RWPE2 (cell line): ENCODE measurements around the gene PPP2R5C.

Source experiments
- ATAC-seq: fragments of 200-7000 bp; cut with Tn5 transposase; 3 replicates; pipeline ENCODE4 v1.9.1; 2021; ENCODE audit warnings: low read depth
- DNase-seq: peaks from one replicate; pipeline ENCODE4 v3.0.0-alpha.2; 2020; ENCODE audit warnings: low spot score
- H3K27ac ChIP-seq: fragments of 450-650 bp; 2 replicates; pipeline ENCODE4 v1.5.1; 2017; ENCODE audit warnings: mild to moderate bottlenecking; ENCODE audit not compliant: poor library complexity, severe bottlenecking
- H3K27me3 ChIP-seq: fragments of 250-450 bp; sonication (Bioruptor Pico); 2 replicates; pipeline ENCODE4 v1.5.1; 2021; ENCODE audit warnings: mild to moderate bottlenecking, moderate library complexity; ENCODE audit not compliant: insufficient read depth, poor library complexity, severe bottlenecking
- H3K36me3 ChIP-seq: fragments of 250-450 bp; sonication (Bioruptor Pico); 2 replicates; pipeline ENCODE4 v1.5.1; 2020; ENCODE audit warnings: low read depth, mild to moderate bottlenecking, moderate library complexity
- H3K4me1 ChIP-seq: fragments of 250-450 bp; sonication (Bioruptor Pico); 2 replicates; pipeline ENCODE4 v1.5.1; 2021; ENCODE audit warnings: mild to moderate bottlenecking, moderate library complexity; ENCODE audit not compliant: insufficient read depth, poor library complexity, severe bottlenecking
- H3K4me3 ChIP-seq: fragments of 250-450 bp; sonication (Bioruptor Pico); 2 replicates; pipeline ENCODE4 v1.5.1; 2021; ENCODE audit warnings: mild to moderate bottlenecking, moderate library complexity; ENCODE audit not compliant: severe bottlenecking
- H3K9me3 ChIP-seq: fragments of 250-450 bp; sonication (Bioruptor Pico); 2 replicates; pipeline ENCODE4 v1.5.1; 2021; ENCODE audit warnings: mild to moderate bottlenecking, moderate library complexity; ENCODE audit not compliant: severe bottlenecking
- TF ChIP-seq, protein P1 (sequence below): fragments of 450-650 bp; IDR thresholded peaks from one replicate; pipeline ENCODE4 v1.5.1; 2017; ENCODE audit warnings: mild to moderate bottlenecking, moderate library complexity; ENCODE audit not compliant: poor library complexity, severe bottlenecking

Gene PPP2R5C

DNA sequence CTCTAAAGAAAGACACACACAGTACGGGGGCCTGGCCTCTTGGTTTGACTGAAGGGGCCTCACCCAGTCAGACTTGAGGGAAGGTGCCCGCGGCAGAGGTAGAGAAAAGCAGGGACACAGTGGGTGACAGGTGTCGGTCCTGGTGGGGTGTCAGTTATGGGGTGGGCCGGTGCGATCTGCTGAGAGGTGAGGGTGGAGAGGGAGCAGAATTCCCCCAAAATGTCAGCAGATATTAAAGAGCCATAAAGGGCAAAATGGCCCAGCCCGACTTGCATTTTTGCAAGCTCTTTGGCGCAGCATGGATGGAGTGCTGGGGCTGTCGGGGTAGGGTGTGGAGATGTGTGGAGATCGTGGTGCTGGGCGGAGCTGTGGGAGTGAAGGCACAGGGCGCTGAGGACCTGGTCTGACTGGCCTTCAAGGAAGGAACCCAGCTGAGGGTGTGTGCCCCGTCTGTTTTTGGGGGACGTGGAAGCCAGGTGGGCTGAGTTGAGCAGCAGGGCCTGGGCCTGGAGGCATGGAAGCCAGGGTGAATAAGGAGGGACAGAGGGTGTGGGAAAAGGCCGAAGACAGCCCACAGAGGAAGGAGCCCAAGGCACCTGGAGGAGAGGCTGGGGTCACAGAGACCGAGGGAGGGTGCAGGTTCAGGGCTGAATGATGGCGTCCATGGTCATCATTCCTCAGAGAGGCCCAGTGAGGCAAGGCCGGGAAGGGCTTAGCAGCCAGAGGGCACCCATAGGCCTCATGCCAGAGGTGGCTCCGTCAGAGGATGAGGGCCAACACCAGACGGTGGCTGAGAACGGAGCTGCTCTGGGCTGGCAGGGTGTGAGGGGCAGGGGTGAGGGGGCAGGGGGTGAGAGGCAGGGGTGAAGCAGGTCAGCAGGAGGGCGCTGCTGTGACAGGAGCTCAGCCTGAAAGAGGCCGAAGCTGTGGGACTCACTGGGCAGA, 154.6 kb downstream of the PPP2R5C start:
- Histone ChIP-seq H3K27me3 (no peaks in the 10 kb centered on the region), H3K36me3 (peaks cover 34% of the 10 kb centered on the region), H3K27ac (no peak overlapping the region), H3K9me3 (no peaks in the 10 kb centered on the region), H3K4me1 (no peaks in the 10 kb centered on the region), H3K4me3 (no peak overlapping the region)
- TF ChIP-seq, protein P1, sequence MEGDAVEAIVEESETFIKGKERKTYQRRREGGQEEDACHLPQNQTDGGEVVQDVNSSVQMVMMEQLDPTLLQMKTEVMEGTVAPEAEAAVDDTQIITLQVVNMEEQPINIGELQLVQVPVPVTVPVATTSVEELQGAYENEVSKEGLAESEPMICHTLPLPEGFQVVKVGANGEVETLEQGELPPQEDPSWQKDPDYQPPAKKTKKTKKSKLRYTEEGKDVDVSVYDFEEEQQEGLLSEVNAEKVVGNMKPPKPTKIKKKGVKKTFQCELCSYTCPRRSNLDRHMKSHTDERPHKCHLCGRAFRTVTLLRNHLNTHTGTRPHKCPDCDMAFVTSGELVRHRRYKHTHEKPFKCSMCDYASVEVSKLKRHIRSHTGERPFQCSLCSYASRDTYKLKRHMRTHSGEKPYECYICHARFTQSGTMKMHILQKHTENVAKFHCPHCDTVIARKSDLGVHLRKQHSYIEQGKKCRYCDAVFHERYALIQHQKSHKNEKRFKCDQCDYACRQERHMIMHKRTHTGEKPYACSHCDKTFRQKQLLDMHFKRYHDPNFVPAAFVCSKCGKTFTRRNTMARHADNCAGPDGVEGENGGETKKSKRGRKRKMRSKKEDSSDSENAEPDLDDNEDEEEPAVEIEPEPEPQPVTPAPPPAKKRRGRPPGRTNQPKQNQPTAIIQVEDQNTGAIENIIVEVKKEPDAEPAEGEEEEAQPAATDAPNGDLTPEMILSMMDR, result no peak
- peak; percentile 9; the same call in 1 of the 3 replicates for ATAC-seq
- DNase-seq, result no peak

DNA sequence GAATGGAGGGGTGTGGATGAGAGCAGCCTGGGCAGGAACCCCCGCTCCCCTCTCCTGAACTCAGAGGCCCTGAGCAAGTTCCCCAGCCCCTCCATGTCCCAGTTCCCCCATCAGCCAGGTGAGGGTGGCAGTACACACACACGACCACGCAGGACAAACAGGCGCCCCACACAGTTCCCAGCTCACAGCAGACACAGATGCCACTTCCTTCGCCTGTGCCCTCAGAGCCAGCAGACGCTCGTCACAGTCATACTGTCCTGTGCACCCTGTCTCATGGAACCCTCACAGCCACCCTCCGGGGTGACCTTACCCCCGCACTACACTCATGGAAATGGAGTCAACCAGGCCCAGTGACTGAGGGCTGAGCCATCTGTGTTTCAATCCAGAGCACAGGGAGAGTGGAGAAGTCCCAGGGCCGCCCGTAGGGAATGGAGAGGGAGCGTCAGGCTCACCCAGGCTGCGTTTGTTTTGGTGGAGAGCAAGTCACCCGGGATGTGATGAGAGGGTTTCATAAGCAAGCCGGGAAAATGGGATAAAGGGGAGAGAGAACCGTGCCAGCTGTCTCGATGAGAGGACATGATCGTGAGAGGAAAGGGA, 155.4 kb downstream of the PPP2R5C start:
- TF ChIP-seq, protein P1, result no peak
- no peak overlapping the region for H3K27ac ChIP-seq
- no peak overlapping the region for H3K4me3 ChIP-seq
- 0 out of 3 replicates have a peak, but pooled peaks have one; percentile 15 for ATAC-seq
- no peaks in the 10 kb centered on the region for H3K9me3 ChIP-seq
- H3K27me3 ChIP-seq, result no peaks in the 10 kb centered on the region
- H3K36me3 ChIP-seq, result peaks cover 33% of the 10 kb centered on the region
- no peaks in the 10 kb centered on the region for H3K4me1 ChIP-seq
- DNase-seq, result no peak

DNA sequence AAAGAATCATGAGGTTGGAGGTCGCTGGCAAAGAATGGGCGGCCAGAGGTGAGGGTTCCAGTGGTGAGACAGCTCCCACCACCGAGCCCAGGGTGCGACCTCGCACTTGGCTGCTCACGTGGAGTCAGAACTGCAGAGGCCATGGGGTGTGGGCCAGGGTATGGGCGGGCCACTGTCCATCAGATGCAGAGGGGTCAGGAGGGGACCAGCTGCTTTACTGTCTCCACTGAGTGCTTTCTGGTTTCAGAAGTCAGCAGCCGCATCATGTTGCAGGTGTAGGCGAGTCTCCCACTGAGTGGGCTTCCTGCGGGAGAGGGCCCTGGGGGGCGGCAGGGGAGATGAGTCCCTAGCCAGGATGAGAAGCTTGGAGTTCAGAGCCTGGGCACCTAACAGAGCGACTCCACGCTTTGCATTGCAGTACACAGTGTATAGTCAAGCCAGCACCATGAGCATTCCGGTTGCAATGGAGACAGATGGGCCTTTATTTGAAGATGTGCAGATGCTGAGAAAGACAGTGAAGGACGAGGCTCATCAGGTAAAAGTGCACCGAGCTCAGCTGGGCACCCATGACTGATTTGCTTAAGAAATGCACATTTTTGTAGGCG, 156.0 kb downstream of the PPP2R5C start:
- Histone ChIP-seq H3K36me3 (peaks cover 30% of the 10 kb centered on the region), H3K9me3 (no peaks in the 10 kb centered on the region), H3K4me3 (no peak overlapping the region), H3K27me3 (no peaks in the 10 kb centered on the region), H3K27ac (no peak overlapping the region), H3K4me1 (no peaks in the 10 kb centered on the region)
- DNase-seq (no peak), ATAC-seq (peak; percentile 30; the same call in 2 of the 3 replicates)
- TF ChIP-seq, protein P1, result no peak

DNA sequence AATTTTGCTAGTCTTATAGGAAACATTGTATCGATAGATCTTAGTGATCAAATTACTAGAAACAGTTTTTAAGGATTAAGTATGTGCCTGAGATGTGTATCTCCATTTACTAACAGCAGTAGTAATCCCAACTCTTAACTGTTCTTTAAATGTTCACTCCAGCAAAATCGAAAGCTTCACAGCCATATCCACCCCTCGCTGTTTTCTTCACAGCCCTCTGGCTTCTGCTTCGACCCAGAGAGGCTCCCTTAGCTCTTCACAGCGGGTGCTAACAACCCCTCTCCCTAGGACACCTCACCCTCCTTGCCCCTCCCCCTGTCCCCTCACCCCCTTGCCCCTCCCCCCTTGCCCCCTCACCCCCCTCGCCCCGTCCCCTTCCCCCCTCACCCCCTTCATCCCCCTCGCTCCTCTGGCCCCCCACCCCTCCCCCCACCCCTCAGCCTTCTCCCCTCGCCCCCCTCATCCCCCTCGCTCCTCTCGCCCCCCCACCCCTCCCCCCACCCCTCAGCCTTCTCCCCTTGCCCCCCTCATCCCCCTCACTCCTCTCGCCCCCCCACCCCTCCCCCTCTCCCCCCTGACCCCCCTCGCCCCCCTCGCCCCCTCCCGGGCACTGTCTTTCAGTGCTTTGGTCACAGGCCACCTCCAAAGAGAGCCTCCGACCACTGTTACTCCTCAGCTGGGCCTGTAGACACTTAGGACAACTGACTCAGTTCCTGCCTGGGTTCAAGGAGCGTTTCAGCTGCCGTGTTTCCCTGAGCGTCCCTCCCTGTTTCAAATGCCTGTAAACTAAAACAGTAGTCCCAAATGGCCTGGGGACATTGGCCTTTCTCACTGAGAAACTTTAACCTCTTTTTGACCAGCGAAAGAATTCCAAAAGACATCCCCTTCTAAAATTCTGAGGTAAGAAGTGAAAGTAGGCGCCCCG, 156.8 kb downstream of the PPP2R5C start:
- ATAC-seq (no peak), DNase-seq (no peak)
- H3K4me3 ChIP-seq, result no peak overlapping the region
- H3K27ac ChIP-seq, result no peak overlapping the region
- H3K27me3 ChIP-seq, result no peaks in the 10 kb centered on the region
- TF ChIP-seq, protein P1, result no peak
- H3K36me3 ChIP-seq, result peaks cover 22% of the 10 kb centered on the region
- no peaks in the 10 kb centered on the region for H3K4me1 ChIP-seq
- H3K9me3 ChIP-seq, result no peaks in the 10 kb centered on the region
